Neural crest cell (in vitro differentiated cells): ENCODE data around the gene GNG8. TPM values are rescaled to one million over a fixed set of nuclear protein-coding genes. Genes with fewer than 3 reads are reported as not detected.

Experiments
- DNase-seq: peaks from one replicate; pipeline ENCODE4 v3.0.0; 2021; ENCODE audit warnings: low read depth, mixed read lengths, low spot score
- H3K27ac Mint-ChIP-seq: one replicate; pipeline ENCODE4 v1.8.0; 2021; ENCODE audit warnings: mild to moderate bottlenecking, mixed read lengths; ENCODE audit not compliant: unreplicated experiment
- H3K27me3 Mint-ChIP-seq: 2 replicates; pipeline ENCODE4 v1.8.0; 2021; ENCODE audit warnings: low read depth, mild to moderate bottlenecking, mixed read lengths
- H3K36me3 Mint-ChIP-seq: 2 replicates; pipeline ENCODE4 v1.8.0; 2021; ENCODE audit warnings: low read depth, mild to moderate bottlenecking, mixed read lengths
- H3K4me1 Mint-ChIP-seq: 2 replicates; pipeline ENCODE4 v1.8.0; 2021; ENCODE audit warnings: mixed read lengths
- H3K4me3 Mint-ChIP-seq: one replicate; pipeline ENCODE4 v1.8.0; 2021; ENCODE audit warnings: mild to moderate bottlenecking, mixed read lengths
- H3K9me3 Mint-ChIP-seq: 2 replicates; pipeline ENCODE4 v1.8.0; 2021; ENCODE audit warnings: mixed read lengths
- total RNA-seq: library from RNA; stranded (reverse); gene quantifications from 2 replicates; pipeline ENCODE4 v1.2.1, GENCODE V29; 2021
- TF ChIP-seq, protein P1 (sequence below): fragments of 200-600 bp; sonication (generic); conservative IDR thresholded peaks from 2 replicates; pipeline ENCODE4 v1.5.0; 2021; ENCODE audit warnings: antibody characterized with exemption, mild to moderate bottlenecking

Gene GNG8
- total RNA-seq, 1 donor from 2014 or later = not detected

DNA sequence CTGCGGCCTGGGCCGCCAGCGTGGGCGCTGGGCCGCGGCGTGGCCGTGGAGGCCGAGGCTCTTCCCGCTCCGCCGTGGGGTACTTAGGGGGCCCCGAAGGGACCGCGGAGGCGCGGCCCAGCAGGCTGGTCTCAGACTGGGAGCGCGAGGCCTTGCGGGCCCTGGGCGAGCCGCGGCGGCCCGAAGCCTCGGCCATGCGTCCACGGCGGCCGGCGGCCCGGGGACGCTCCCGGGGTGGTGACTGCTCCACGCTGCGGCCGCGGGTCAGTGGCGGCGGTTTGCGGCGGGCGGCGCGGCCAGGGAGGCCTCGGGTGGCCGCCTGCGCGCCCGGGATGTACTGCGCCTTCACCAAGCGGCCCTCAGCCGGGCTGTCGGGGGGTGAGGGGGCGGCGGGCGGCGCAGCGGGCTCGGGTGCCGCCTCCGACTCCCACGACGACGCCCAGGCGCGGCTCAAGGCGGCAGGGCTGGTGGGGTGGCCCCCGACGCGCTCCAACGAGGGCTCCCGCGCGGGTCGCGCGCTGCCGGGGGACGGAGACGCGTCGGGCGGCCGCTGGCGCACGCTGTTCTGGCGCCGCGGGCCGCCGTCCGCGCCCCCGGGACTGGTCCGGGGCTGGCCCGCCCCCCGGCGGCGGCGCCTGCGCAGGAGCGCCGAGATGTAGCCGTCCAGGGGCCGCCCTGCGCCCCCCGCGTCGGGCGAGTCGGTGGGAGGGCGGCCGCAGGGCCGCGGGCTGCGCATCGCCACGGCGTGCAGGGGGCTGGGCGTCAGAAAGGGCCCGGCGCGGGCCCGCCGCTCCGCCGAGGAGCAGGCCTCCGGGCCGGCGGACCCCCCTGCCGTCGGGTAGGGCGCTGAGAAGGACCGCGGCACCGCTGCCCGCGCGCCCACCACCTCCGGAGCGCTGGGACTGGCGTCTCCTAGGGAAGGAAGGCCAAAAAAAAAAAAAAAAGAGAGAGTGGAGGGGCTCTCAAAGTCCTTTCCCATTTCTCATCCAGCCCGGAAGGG lies 13.3 kb upstream of the GNG8 start:
- peaks cover 18% of the 10 kb centered on the region for H3K36me3 Mint-ChIP-seq
- peaks cover 71% of the 10 kb centered on the region for H3K27me3 Mint-ChIP-seq
- DNase-seq = no peak
- peaks cover 5% of the 10 kb centered on the region for H3K9me3 Mint-ChIP-seq
- TF ChIP-seq, protein P1, sequence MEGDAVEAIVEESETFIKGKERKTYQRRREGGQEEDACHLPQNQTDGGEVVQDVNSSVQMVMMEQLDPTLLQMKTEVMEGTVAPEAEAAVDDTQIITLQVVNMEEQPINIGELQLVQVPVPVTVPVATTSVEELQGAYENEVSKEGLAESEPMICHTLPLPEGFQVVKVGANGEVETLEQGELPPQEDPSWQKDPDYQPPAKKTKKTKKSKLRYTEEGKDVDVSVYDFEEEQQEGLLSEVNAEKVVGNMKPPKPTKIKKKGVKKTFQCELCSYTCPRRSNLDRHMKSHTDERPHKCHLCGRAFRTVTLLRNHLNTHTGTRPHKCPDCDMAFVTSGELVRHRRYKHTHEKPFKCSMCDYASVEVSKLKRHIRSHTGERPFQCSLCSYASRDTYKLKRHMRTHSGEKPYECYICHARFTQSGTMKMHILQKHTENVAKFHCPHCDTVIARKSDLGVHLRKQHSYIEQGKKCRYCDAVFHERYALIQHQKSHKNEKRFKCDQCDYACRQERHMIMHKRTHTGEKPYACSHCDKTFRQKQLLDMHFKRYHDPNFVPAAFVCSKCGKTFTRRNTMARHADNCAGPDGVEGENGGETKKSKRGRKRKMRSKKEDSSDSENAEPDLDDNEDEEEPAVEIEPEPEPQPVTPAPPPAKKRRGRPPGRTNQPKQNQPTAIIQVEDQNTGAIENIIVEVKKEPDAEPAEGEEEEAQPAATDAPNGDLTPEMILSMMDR = no peak
- H3K27ac Mint-ChIP-seq = no peak overlapping the region
- H3K4me3 Mint-ChIP-seq = no peak overlapping the region
- H3K4me1 Mint-ChIP-seq = peaks cover 16% of the 10 kb centered on the region

DNA sequence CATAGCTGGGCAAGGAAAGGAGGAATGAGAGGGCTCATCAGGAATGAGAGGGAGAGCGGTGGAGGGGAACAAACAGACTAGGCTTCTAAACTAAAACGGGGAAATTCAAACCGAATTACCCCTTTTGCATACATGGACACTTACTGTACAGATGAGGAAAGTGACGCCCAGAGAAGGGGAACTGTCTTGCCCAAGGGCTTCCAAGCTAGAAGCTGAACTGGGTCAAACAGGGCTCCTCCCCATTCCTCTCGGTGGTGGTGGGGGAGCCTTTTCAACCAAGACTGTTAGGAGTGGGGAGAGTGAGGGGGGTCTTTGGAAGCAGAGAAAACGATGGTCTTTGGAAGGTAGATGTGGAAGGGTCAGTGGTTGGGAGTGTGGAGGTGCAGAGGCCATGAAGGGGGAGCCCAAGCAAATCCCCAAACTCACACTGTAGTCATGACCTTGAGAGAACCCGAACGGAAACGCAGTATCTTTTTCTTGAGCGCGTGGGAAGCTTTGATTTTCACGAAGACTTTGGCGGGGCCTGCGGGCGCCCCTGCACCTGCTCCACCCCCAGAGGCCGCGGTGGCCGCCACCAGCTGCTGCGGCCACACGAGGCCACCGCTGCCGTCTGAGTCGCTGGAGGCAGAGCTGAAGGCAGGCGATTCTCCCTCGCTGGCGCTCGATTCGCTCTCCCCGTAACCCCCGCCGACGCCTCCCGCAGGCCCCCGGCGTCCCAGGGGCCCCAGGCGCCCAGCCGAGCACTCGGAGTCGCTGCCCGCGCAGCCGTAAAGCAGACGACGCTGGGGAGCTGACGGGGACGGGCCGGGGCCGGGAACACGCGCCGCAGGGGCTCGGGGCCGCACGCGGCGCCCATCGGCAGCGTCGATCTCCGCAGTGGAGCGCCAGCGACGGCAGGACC lies 12.3 kb upstream of the GNG8 start:
- H3K36me3 Mint-ChIP-seq = peaks cover 18% of the 10 kb centered on the region
- H3K4me3 Mint-ChIP-seq = peak overlapping the region; percentile 61
- H3K27ac Mint-ChIP-seq = no peak overlapping the region
- TF ChIP-seq, protein P1 = no peak
- peaks cover 5% of the 10 kb centered on the region for H3K9me3 Mint-ChIP-seq
- DNase-seq = no peak
- peaks cover 9% of the 10 kb centered on the region for H3K4me1 Mint-ChIP-seq
- H3K27me3 Mint-ChIP-seq = peaks cover 73% of the 10 kb centered on the region

DNA sequence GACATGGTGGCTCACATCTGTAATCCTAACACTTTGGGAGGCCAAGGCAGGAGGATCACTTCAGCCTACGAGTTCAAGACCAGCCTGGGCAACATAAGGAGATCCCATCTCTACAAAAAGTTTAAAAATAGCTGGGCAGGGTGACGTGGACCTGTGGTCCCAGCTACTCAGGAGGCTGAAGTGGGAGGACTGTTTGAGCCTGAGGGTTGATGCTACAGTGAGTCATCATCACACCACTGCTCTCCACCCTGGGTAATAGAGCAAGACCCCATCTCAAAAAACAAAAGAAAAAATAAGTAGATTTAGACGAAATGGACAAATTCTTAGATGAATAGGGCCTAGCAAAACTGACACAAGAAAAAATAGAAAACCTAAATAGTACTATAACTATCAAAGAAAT lies 10.4 kb upstream of the GNG8 start:
- peaks cover 79% of the 10 kb centered on the region for H3K27me3 Mint-ChIP-seq
- TF ChIP-seq, protein P1 = no peak
- no peak for DNase-seq
- no peak overlapping the region for H3K4me3 Mint-ChIP-seq
- H3K9me3 Mint-ChIP-seq = peaks cover 5% of the 10 kb centered on the region
- H3K36me3 Mint-ChIP-seq = peaks cover 18% of the 10 kb centered on the region
- peaks cover 9% of the 10 kb centered on the region for H3K4me1 Mint-ChIP-seq
- no peak overlapping the region for H3K27ac Mint-ChIP-seq

DNA sequence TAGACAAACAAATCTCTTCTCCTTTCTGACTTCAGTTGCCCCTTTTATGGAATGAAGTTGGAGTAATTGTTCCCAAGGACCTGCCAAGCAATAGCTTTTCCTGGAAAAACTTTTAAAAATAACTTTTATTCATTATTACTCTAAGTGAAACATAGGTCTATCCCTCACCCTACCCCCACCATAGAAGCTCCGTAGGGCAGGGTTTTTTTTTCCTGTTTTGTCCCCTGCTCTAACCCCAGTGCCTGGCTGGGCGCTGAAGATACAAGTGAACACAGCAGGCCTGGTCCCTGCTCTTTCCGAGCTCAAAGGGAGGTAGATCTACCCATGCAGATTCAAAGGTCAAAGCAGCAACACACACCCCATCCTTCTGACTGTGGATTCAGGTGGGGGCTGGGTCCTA lies 8.7 kb upstream of the GNG8 start:
- DNase-seq = no peak
- Mint-ChIP-seq H3K9me3 (peaks cover 5% of the 10 kb centered on the region), H3K27ac (no peak overlapping the region), H3K27me3 (peaks cover 78% of the 10 kb centered on the region), H3K36me3 (peaks cover 10% of the 10 kb centered on the region), H3K4me1 (peaks cover 5% of the 10 kb centered on the region), H3K4me3 (no peak overlapping the region)
- TF ChIP-seq, protein P1 = no peak

DNA sequence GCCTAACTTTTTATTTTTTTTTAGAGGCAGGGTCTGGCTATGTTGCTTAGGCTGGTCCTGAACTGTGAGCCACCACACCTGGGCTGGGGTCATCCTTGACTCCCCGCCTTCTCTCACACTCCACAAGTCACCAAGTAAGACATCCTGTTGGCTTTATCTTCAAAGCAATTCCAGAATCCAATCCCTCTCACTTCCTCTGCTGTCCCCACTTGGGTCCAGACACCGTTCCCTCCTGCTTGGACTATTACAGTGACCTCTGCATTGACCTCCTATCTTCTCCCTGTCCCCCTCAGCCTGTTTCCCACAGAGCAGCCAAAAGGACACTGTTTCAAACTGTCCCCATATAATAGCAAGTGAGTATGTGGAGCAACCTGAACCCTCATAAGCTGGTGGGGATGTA lies 4.7 kb upstream of the GNG8 start:
- H3K4me3 Mint-ChIP-seq = no peak overlapping the region
- H3K4me1 Mint-ChIP-seq = no peaks in the 10 kb centered on the region
- TF ChIP-seq, protein P1 = no peak

More for the DNA sequence above, 4.7 kb upstream of the GNG8 start:
- Mint-ChIP-seq H3K36me3 (no peaks in the 10 kb centered on the region), H3K9me3 (no peaks in the 10 kb centered on the region), H3K27me3 (peaks cover 52% of the 10 kb centered on the region), H3K27ac (no peak overlapping the region)
- DNase-seq = no peak
